Activated T-cell treated with anti-CD3 and anti-CD28 coated beads for 4 hours (primary cell): ENCODE measurements around the gene MAP7.
"Not testable (repeated sequence)": the region's sequence is repeated elsewhere in the genome, so short reads cannot be mapped to it uniquely, and the experiment has no call there.

Experiments
- DNase-seq: peaks from one replicate; pipeline ENCODE4 v3.0.0-alpha.2; 2020

Gene MAP7

GRCh38 chr6:136502786-136503185 lies 47.4 kb downstream of the MAP7 start:
- no peak for DNase-seq

- DNase-seq: no peak
These were observed 48.7 kb downstream of the MAP7 start for GRCh38 chr6:136501514-136501913.

GRCh38 chr6:136501096-136501495 lies 49.1 kb downstream of the MAP7 start:
- no peak for DNase-seq

- no peak for DNase-seq
These were observed 49.8 kb downstream of the MAP7 start for GRCh38 chr6:136500414-136500813.

- no peak for DNase-seq
These were observed 50.9 kb downstream of the MAP7 start for GRCh38 chr6:136499370-136499769.

GRCh38 chr6:136496449-136496848 lies 53.8 kb downstream of the MAP7 start:
- DNase-seq: not testable (repeated sequence)

- no peak for DNase-seq
These were observed 55.5 kb downstream of the MAP7 start for GRCh38 chr6:136494710-136495109.

- no peak for DNase-seq
These were observed 56.2 kb downstream of the MAP7 start for GRCh38 chr6:136494059-136494458.

GRCh38 chr6:136492409-136492808 lies 57.8 kb downstream of the MAP7 start:
- DNase-seq: no peak

GRCh38 chr6:136491754-136492153 lies 58.5 kb downstream of the MAP7 start:
- DNase-seq: no peak

GRCh38 chr6:136491251-136491650 lies 59.0 kb downstream of the MAP7 start:
- no peak for DNase-seq

GRCh38 chr6:136489689-136490033 lies 60.6 kb downstream of the MAP7 start:
- DNase-seq: not testable (repeated sequence)

GRCh38 chr6:136487759-136488425 lies 62.3 kb downstream of the MAP7 start:
- DNase-seq: no peak

- DNase-seq: no peak
These were observed 63.9 kb downstream of the MAP7 start for GRCh38 chr6:136486357-136486756.

- DNase-seq: no peak
These were observed 66.3 kb downstream of the MAP7 start for GRCh38 chr6:136483906-136484305.

- DNase-seq: not testable (repeated sequence)
These were observed 67.2 kb downstream of the MAP7 start for GRCh38 chr6:136483005-136483404.

GRCh38 chr6:136477548-136477947 lies 72.7 kb downstream of the MAP7 start:
- no peak for DNase-seq

- DNase-seq: no peak
These were observed 74.5 kb downstream of the MAP7 start for GRCh38 chr6:136475686-136476085.

GRCh38 chr6:136474241-136474640 lies 76.0 kb downstream of the MAP7 start:
- DNase-seq: no peak

GRCh38 chr6:136471922-136472321 lies 78.3 kb downstream of the MAP7 start:
- no peak for DNase-seq

- no peak for DNase-seq
These were observed 78.8 kb downstream of the MAP7 start for GRCh38 chr6:136471372-136471771.

- no peak for DNase-seq
These were observed 80.2 kb downstream of the MAP7 start for GRCh38 chr6:136470044-136470443.

GRCh38 chr6:136469154-136469553 lies 81.1 kb downstream of the MAP7 start:
- DNase-seq: no peak

GRCh38 chr6:136468711-136469110 lies 81.5 kb downstream of the MAP7 start:
- DNase-seq: no peak

- no peak for DNase-seq
These were observed 83.0 kb downstream of the MAP7 start for GRCh38 chr6:136467186-136467585.

GRCh38 chr6:136466777-136467176 lies 83.4 kb downstream of the MAP7 start:
- no peak for DNase-seq
